Mesenteric fat pad (tissue), 1 donor: ENCODE results near the gene SCGB1C1. TPM values are rescaled to one million over a fixed set of nuclear protein-coding genes. Genes with fewer than 3 reads are reported as not detected.
"Not testable (repeated sequence)": the region's sequence is repeated elsewhere in the genome, so short reads cannot be mapped to it uniquely, and the experiment has no call there.

Source experiments
- DNase-seq: peaks from one replicate; pipeline ENCODE4 v3.0.0-alpha.2; 2020; ENCODE audit warnings: low spot score
- long read RNA-seq: library from polyadenylated mRNA; unstranded; transcript quantifications from one replicate; pipeline ENCODE4 v2.0.0, GENCODE V29; 2020
- total RNA-seq: library from RNA; stranded (reverse); fragmentation: NEBNext Ultra II Directional; extraction: Animal tissue kit (Norgen Biotek cat#: 25700); gene quantifications from one replicate; pipeline ENCODE4 v1.2.1, GENCODE V29; 2021
- donor health status: DM: yes; HTN: yes; CAD: no.

SCGB1C1 gene
- total RNA-seq: not detected
- long read RNA-seq: 0 reads

GRCh38 chr11:192674-193128, at the start of gene SCGB1C1:
SCGB1C1 (plus strand) TSS chr11:193078; CDS start chr11:193100, 22 bp downstream.
- DNase-seq: not testable (repeated sequence)

- not testable (repeated sequence) for DNase-seq
These were observed 12.6 kb upstream of the SCGB1C1 start for GRCh38 chr11:180242-180641.

GRCh38 chr11:189200-189783, 3.6 kb upstream of the SCGB1C1 start:
- DNase-seq: peak; percentile 65

DNA sequence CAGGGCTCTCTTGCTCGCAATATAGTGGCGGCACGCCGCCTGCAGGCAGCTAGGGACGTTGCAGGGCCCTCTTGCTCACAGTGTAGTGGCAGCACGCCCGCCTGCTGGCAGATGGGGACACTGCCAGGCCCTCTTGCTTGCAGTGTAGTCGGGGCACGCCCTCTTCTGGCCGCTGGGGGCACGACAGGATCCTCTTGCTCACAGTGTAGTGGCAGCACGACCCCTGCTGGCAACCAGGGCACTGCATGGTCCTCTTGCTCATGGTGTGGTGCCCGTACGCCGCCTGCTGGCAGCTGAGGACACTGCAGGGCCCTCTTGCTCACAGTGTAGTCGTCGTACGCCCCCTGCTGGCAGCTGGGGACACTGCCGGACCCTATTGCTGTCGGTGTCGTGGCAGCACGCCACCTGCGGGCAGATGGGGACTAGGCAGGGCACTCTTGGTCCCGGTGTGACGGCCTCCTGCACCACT, 3.0 kb upstream of the SCGB1C1 start:
- not testable (repeated sequence) for DNase-seq

GRCh38 chr11:190546-190945, 2.3 kb upstream of the SCGB1C1 start:
- DNase-seq: peak; percentile 86

DNA sequence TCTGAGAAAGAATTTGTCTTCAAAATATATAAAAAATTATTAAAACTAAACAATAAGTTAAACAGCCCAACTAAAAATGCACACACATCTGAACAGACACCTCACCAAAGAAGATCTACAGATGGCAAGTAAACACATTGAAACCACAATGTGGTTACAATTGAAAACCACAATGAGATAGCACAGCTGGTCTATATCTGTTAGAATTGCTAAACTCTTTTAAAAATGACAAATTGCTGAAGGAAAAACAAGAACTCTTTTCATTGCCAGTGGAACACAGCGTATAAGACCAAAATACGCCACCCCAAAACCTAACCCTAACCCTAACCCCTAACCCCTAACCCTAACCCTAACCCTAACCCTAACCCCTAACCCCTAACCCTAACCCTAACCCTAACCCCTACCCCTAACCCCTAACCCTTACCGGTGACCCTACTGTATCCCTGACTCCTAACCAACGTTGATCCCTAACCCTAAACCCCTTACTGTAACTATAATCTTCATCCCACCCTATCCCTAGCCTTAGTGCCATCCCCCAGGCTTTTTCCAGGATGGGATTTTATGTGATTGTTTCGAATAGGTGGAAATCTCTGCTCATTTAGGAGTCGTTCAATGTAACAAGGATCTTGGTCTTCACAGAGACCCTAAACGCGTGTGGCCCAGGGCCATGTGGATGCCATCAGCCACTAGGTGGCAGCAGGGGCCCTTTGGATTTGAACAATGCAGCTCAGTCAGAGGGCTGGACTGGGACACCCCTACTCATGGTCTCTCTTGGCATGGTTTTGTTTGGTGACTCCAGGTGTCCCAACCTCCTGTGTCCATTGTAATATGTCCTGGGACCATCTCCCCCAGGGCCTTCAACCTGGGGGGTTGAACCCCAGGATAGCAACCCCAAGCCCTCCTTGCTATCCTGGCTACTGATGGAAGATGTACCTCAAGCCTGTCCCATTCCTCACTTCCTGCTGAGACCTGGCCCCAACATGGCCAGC, 1.1 kb upstream of the SCGB1C1 start:
- not testable (repeated sequence) for DNase-seq

- DNase-seq: peak; percentile 88
These were observed 603 bp downstream of the SCGB1C1 start for GRCh38 chr11:193481-193880.

DNA sequence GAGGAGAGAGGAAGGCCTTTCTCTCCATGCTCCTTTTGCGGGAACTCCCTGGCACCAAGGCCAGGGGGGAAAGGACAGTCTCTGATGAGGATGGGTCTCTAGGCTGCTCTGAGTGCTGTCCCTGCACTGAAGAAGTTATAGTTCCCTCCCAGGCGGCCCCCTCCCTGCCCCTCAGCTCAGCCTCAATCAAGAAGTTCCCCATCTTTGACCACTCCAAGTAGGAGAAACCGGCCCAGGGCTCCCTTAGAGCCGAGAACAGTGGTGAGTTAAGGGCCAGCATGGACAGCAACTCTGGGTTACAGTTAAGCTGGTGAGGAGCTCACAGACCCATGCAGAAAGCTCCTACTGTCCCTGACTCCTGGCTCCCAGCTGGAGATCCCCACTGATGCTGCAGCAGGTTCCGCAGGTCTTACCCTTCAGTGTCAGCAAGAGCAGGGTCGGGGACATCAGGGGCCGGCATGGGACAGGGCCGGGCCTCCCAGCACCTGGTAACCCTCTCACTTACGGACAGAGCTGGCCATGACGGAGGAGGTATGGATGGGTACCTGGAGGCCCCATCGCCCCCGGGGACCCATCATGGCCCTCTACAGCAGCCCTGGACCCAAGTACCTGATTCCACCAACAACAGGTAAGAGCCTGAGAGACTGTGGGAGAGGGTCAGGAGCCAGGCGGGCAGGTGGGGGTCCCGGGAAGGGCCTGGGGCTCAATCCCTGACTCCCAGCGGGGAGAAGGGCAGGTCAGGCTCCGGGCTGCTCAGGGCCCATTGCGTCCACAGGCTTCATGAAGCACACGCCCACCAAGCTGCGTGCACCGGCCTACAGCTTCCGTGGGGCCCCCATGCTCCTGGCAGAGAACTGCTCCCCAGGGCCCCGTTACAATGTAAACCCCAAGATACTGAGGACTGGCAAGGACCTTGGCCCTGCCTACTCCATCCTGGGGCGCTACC, 4.2 kb downstream of the SCGB1C1 start:
- peak; percentile 85 for DNase-seq

- peak; percentile 84 for DNase-seq
These were observed 4.9 kb downstream of the SCGB1C1 start for GRCh38 chr11:197741-198235.

DNA sequence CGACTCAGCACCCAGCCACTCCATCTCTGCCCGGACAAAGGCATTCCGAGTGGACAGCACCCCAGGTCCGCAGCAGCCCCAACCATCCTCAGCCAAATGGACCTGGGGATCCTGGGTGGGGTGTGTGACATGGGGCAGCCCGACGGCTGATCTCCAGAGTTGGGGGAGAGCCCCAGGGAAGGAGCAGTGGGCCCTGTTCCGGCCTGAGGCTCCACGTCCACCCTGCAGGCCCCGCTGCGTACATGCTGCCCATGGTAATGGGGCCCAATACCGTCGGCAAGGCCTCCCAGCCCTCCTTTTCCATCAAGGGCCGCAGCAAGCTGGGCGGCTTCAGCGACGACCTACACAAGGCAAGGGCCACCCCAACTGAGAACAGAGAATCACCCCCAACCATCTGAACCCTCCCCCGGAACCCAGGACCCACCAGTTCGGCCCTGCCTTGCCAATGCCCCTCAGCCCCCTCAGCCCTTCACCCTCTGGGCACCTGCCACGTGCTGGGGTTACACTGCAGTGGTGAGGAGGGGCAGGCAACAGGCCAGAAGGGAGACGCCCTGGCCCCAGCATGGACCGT, 5.4 kb downstream of the SCGB1C1 start:
- DNase-seq: peak; percentile 78

- DNase-seq: peak; percentile 71
These were observed 6.2 kb downstream of the SCGB1C1 start for GRCh38 chr11:199004-199581.

GRCh38 chr11:199782-200181, 6.9 kb downstream of the SCGB1C1 start:
- DNase-seq: peak; percentile 72

DNA sequence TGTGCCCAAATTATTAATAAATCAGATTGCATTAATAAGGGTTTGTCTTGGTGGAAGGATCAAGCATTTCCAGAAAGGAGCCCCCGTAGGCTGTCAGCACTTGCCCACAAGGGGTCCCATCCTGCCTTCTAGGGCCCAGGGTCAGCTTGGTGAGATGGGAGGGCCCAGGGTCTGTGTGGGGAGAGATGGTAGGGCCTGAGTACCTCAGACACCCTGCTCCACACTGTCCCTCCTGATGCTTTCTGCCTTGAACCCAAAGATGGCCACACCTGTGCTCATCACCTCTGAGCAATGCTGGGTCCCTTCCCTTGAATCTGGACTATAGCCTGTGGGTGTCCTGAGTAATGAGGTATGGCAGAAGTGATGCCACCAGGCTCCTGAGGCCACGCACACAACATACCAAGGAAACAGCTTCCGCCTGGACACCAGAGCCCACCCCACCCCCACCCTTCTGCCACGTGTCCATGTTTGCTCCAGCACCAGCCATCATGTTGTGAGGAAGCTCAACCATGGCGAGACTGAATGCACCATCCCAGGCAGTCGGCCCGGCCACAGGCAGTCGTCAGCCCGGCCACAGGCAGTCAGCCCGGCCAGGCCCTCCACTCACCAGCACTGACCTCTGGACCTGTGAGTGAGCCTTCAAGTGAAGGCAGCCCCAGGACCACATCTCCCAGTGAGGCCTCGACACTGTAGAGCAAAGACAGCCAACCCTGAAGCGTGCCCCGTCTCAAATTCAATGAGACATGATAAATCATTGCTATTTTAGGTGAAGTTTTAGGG, 7.5 kb downstream of the SCGB1C1 start:
- DNase-seq: peak; percentile 73

DNA sequence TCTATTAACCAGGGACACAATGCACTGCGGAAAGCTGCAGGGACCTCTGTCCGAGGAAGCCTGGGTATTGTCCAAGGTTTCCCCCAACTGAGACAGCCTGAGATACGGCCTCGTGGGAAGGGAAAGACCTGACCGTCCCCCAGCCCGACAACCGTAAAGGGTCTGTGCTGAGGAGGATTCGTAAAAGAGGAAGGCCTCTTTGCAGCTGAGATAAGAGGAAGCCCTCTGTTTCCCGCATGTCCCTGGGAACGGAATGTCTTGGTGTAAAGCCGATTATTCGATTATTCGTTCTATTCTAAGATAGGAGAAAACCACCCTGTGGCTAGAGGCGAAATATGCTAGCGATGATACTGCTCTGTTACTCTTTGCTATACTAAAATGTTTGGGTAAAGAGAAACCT, 9.1 kb downstream of the SCGB1C1 start:
- no peak for DNase-seq

GRCh38 chr11:202490-202889, 9.6 kb downstream of the SCGB1C1 start:
- DNase-seq: no peak

GRCh38 chr11:203056-203944, 10.4 kb downstream of the SCGB1C1 start:
- peak; percentile 76 for DNase-seq

DNA sequence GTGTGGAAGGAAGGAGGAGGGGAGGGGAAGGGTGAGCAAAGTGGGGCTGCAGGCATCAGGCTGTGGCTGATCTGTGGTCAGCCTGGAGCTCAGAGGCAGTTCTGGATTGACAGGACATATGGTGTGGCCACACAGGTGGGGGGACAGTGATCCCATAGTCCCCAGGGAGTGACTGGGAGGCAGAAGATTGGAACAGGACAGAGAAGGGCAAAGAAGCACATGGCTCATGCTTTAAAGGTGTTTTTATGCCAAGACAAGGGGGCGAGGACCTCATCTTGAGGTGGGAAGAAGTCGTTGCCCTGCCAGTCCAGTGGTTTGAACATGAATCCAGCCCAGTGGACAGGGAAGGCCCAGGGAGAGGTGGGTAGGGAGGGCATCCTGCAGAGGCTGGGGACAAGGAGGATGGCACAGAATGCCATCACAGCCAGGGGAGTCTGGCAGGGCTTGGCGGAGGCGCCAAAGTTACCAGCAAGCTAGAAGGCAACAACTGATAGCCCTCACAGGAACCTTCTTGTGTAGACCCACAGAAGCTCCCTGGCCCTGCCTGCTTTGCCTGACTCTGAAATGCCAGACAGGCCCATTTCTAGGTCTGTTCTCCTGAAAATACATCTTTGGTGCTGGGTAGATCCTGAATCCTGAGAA, 11.2 kb downstream of the SCGB1C1 start:
- no peak for DNase-seq
